BE2C (cell line): ENCODE data around the gene MIB2.

Experiments used
- DNase-seq: peaks from one replicate; pipeline ENCODE4 v3.0.0-alpha.2; 2020
- H3K27me3 ChIP-seq: fragments of 250-450 bp; sonication (Bioruptor Pico); 2 replicates; pipeline ENCODE4 v1.5.1; 2020; ENCODE audit warnings: mild to moderate bottlenecking
- H3K36me3 ChIP-seq: fragments of 250-450 bp; sonication (Bioruptor Pico); 2 replicates; pipeline ENCODE4 v1.5.1; 2020; ENCODE audit warnings: mild to moderate bottlenecking
- H3K4me1 ChIP-seq: fragments of 250-450 bp; sonication (Bioruptor Pico); 2 replicates; pipeline ENCODE4 v1.5.1; 2020
- H3K4me3 ChIP-seq: 2 replicates; pipeline ENCODE4 v1.5.1; 2011; ENCODE audit warnings: low read depth, low read length
- H3K9me3 ChIP-seq: fragments of 250-450 bp; sonication (Bioruptor Pico); 2 replicates; pipeline ENCODE4 v1.5.1; 2020
- TF ChIP-seq, protein P1 (sequence below): IDR thresholded peaks from 2 replicates; pipeline ENCODE4 v1.5.1; 2012; ENCODE audit warnings: mild to moderate bottlenecking, low read depth, low read length

The MIB2 gene

DNA sequence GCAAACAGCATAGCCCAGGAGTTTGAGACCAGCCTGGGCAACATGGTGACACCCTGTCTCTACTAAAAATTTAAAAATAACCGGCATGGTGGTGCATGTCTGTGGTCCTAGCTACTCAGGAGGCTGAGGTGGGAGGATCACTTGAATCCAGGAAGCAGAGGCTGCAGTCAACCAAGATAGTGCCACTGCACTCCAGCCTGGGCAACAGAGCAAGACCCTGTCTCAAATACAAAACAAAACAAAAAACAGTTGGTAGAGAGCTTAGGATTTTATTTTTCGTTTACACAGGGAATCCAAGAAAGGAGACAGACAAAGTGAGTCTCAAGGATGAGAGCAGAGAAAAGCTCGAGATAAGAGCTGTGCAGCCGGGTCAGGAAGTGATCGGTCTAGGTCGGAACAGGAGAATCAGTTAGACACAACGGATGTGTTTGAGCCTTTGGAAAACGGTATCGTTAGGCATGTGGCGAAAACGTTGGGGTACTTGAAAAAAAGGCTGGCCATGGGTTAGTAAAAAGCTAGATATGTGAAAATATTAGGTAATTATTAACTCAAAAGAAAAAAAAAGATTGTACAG is 1.7 kb upstream of the MIB2 start:
- Histone ChIP-seq H3K9me3 (no peaks in the 10 kb centered on the region), H3K36me3 (no peaks in the 10 kb centered on the region), H3K27me3 (no peaks in the 10 kb centered on the region), H3K4me3 (peak overlapping the region; percentile 74; the same call in 1 of the 2 replicates), H3K4me1 (peaks cover 5% of the 10 kb centered on the region; the same call in 1 of the 2 replicates)
- TF ChIP-seq, protein P1, sequence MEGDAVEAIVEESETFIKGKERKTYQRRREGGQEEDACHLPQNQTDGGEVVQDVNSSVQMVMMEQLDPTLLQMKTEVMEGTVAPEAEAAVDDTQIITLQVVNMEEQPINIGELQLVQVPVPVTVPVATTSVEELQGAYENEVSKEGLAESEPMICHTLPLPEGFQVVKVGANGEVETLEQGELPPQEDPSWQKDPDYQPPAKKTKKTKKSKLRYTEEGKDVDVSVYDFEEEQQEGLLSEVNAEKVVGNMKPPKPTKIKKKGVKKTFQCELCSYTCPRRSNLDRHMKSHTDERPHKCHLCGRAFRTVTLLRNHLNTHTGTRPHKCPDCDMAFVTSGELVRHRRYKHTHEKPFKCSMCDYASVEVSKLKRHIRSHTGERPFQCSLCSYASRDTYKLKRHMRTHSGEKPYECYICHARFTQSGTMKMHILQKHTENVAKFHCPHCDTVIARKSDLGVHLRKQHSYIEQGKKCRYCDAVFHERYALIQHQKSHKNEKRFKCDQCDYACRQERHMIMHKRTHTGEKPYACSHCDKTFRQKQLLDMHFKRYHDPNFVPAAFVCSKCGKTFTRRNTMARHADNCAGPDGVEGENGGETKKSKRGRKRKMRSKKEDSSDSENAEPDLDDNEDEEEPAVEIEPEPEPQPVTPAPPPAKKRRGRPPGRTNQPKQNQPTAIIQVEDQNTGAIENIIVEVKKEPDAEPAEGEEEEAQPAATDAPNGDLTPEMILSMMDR: no peak
- no peak for DNase-seq

DNA sequence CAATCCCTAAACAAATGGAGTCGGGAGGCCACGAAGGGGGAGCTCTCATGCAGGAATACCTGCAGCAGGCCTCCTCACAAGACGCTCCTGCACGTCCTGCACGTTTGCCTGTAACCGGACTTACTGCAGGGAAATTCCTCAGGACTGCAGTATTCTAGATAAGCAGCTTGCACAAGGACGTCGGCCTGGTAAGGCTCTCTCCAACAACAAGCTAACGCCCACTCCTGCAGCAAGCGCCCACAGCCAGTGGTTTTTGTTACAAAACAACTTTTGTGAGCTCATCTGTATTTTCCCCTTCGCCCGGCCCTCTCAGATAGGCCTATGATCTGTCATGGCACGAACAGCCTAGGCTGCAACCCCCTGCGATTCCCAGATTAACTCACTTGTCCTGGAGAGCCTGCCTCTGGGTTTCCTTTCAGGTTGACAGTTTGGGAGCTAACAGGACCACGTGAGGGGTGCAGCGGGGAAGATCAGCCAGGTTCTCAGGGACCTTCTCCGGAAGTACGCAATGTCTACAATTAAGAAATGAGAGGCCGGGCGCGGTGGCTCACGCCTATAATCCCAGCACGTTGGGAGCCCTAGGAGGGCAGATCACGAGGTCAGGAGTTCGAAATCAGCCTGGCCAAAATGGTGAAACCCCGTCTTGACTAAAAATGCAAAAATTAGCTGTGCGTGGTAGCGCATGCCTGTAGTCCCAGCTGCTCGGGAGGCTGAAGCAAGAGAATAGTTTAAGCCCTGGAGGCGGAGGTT is 921 bp upstream of the MIB2 start:
- peak; percentile 9 for DNase-seq
- Histone ChIP-seq H3K36me3 (no peaks in the 10 kb centered on the region), H3K4me3 (peak overlapping the region; percentile 74), H3K27me3 (no peaks in the 10 kb centered on the region), H3K9me3 (no peaks in the 10 kb centered on the region), H3K4me1 (peaks cover 5% of the 10 kb centered on the region; the same call in 1 of the 2 replicates)
- TF ChIP-seq, protein P1: no peak

DNA sequence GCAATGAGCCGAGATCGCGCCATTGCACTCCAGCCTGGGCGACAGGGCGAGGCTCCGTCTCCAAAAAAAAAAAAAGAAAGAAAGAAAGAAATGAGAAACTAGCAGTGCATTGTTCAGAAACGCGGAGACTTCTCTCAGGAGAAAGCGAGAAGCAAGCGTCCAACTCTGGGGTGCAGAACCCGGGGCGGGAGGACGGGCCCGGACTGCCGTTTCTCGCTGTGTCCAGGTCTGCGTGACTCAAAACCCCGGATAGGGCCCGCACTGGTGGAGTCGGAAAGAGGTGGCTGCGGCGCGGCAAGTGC is 395 bp upstream of the MIB2 start:
- Histone ChIP-seq H3K4me3 (peak overlapping the region; percentile 74), H3K36me3 (no peaks in the 10 kb centered on the region), H3K27me3 (no peaks in the 10 kb centered on the region), H3K4me1 (peaks cover 4% of the 10 kb centered on the region; the same call in 1 of the 2 replicates), H3K9me3 (no peaks in the 10 kb centered on the region)
- no peak for DNase-seq
- TF ChIP-seq, protein P1: no peak

DNA sequence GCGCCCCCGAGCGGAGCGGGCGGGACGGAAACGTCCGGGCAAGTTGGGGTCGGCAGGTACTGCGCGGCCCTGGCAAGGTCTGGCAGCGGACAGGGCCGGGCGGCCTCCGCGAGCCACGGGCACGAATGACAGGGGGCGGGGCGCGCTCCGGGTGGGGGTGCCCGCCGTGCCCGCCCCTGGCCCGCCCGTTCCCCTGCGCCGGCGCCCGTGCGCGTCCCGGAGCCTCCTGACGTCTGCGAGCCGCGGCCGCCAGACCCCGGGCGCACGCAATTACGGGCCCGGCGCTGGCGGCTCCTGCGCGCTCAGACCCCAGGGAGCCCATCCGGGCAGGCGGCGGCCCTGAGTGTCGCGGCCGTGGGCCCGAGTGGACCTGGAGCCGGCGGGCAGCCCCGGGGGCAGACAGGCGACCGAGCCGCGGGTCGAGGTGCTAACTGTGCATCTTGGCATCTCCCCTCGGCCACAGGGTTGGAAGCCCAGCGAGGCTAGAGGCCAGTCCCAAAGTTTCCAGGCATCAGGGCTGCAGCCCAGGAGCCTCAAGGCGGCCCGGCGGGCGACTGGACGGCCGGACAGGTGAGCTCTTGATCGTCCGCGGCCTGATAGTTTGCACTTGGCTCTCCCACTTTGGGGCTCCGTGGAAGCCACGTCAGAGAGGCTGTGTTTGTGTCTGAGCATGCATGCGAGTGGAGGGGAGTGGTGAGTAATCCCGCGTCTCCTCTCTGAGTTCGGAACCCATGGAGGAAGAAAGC is 918 bp downstream of the MIB2 start:
- TF ChIP-seq, protein P1: no peak
- H3K36me3 ChIP-seq: no peaks in the 10 kb centered on the region
- peak overlapping the region; percentile 74 for H3K4me3 ChIP-seq
- no peaks in the 10 kb centered on the region for H3K27me3 ChIP-seq
- H3K9me3 ChIP-seq: no peaks in the 10 kb centered on the region
- H3K4me1 ChIP-seq: no peaks in the 10 kb centered on the region
- DNase-seq: peak; percentile 48

DNA sequence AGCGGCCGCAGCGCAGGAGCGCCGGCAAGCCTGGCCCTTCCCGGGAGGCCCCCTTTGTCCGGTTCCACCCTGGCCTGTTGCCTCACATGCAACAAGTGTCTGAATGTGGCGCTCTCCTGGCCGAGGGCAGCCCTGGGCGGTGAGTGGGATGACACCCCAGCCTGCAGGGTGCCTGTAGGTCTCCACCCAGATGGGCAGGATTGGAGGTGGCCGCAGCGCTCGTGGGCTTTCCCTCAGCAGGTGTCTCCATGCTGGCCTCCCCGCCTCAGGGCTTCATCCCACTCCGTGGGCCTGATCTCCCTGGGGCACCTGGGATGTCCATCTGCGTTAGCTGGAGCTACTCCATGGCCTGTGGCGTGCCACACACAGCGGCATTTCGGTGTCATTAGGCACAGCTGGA is 1.5 kb downstream of the MIB2 start:
- no peaks in the 10 kb centered on the region for H3K9me3 ChIP-seq
- TF ChIP-seq, protein P1: no peak
- peak overlapping the region; percentile 74 for H3K4me3 ChIP-seq
- peak; percentile 11 for DNase-seq
- no peaks in the 10 kb centered on the region for H3K27me3 ChIP-seq
- no peaks in the 10 kb centered on the region for H3K4me1 ChIP-seq
- H3K36me3 ChIP-seq: no peaks in the 10 kb centered on the region

DNA sequence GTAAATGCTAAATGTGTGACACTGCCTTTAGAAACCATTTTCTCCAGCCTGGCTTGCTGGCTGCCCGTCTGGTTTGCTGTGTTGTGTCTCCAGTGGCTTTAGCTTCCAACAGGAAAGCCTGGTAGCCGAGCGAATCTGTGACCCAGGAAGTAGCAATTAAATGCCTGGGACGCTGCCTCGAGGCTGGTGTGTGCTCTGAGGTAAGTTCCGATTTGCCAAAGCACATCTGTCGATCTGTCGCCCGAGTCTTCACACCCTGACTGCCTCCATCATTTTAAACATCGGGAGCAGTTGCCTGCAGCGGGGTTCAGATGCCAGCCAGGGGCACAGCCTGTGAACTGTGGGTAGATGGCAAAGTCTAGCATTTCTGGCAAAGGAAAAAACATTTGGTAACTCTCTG is 2.2 kb downstream of the MIB2 start:
- no peak overlapping the region for H3K4me3 ChIP-seq
- TF ChIP-seq, protein P1: no peak
- H3K4me1 ChIP-seq: no peaks in the 10 kb centered on the region
- no peaks in the 10 kb centered on the region for H3K27me3 ChIP-seq
- H3K9me3 ChIP-seq: no peaks in the 10 kb centered on the region
- DNase-seq: no peak
- no peaks in the 10 kb centered on the region for H3K36me3 ChIP-seq
